PFSK-1 (cell line): Measurements from ENCODE around the gene STRA8.

ENCODE experiments used
- POLR2AphosphoS5 ChIP-seq: IDR thresholded peaks from 2 replicates; pipeline ENCODE4 v1.6.1; 2012; ENCODE audit warnings: low read depth, mild to moderate bottlenecking, control low read depth, low read length, moderate library complexity
- TF ChIP-seq, protein P1 (sequence below), 2 experiments: IDR thresholded peaks; 2 replicates each; pipeline versions ENCODE4 v1.6.1 to v1.8.0; 2011 to 2012; ENCODE audit warnings: low read depth in 2 of 2, low read length in 2 of 2, control low read depth in 1 of 2, inconsistent platforms in 1 of 2, mild to moderate bottlenecking in 1 of 2, moderate library complexity in 1 of 2; ENCODE audit not compliant: insufficient read depth in 1 of 2

DNA sequence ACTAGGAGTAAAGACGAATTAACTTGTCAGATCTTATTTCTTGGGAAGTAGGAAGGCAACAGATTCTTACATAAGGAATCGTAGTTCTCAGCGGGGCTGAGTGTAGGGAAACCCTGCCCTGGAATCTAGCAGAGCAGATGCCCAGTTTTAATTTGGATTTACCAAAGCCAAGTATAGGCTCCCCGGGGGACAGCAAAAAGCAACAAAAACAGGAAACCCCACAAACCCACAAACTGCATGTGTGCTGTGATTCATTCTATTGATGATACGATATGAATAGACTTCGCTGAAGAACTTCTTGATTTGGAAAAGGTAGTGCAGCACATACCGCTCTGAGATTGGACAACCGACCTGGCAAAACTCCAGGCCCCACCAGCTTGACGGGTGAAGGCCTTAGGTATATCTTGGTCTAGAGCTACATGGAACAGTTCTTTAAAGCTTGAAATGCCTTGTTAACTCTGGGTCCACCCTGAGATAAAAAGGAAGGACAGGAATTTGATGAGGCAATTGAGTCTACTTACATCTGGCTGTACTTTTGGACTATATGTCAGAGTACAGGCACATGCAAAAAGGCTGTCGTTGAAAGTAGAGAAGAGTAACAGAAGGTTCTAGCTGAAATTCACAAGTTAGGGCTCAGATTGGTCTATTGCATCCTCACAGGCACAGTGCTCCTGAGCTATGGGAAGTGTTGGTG, 49.1 kb downstream of the STRA8 start:
- TF ChIP-seq, protein P1, sequence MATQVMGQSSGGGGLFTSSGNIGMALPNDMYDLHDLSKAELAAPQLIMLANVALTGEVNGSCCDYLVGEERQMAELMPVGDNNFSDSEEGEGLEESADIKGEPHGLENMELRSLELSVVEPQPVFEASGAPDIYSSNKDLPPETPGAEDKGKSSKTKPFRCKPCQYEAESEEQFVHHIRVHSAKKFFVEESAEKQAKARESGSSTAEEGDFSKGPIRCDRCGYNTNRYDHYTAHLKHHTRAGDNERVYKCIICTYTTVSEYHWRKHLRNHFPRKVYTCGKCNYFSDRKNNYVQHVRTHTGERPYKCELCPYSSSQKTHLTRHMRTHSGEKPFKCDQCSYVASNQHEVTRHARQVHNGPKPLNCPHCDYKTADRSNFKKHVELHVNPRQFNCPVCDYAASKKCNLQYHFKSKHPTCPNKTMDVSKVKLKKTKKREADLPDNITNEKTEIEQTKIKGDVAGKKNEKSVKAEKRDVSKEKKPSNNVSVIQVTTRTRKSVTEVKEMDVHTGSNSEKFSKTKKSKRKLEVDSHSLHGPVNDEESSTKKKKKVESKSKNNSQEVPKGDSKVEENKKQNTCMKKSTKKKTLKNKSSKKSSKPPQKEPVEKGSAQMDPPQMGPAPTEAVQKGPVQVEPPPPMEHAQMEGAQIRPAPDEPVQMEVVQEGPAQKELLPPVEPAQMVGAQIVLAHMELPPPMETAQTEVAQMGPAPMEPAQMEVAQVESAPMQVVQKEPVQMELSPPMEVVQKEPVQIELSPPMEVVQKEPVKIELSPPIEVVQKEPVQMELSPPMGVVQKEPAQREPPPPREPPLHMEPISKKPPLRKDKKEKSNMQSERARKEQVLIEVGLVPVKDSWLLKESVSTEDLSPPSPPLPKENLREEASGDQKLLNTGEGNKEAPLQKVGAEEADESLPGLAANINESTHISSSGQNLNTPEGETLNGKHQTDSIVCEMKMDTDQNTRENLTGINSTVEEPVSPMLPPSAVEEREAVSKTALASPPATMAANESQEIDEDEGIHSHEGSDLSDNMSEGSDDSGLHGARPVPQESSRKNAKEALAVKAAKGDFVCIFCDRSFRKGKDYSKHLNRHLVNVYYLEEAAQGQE (IDR thresholded peaks at IDR 0.05; ENCODE audit: insufficient read depth in 1 of 2, low read depth in 2 of 2, low read length in 2 of 2) = no peak
- TF ChIP-seq POLR2AphosphoS5 = no peak
